ENCODE measurements around the gene SSBP3.

The SSBP3 gene

DNA sequence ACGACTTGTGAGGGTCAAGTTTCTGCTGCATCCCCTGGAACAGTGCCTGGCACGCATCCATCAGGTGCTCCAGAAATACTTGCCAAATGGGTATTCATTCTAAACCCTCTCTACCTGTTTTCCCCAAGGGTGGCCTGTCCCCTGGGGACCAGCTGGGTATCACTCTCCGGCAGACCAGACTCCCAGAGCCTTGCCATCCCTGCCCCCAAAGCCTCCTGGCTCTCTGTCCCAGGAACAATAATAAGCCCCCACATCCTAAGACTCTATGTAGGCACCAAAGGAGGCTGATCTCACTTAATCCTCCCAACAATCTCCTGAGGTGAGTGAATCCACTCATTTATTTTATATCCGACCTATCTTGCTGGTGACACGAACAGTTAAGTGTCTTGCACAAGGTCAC is 109.5 kb downstream of the SSBP3 start:
- DNase-seq (ENCODE audit: extremely low spot score, insufficient read length, low read depth) (no peak), FAIRE-seq (no peak)

DNA sequence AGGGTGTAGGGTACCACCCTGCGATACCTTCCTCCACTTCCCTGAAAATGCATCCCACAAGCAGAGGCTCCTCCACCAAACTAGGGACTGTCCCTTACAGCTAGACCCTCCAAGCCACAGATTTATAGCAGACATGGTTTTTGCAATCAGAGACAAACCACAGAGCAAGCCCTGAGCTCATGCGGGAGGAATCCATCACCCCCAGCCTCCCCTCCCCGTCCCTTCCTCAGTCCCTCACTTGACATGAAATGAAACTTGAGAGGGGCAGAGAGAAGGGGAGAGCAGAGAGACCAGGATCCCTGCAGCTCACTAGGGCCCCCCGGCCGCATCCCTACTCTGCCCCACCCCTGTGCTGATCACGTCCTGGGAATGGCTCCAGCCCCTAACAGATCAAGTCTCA is 111.3 kb downstream of the SSBP3 start:
- FAIRE-seq (no peak), DNase-seq (ENCODE audit: extremely low spot score, insufficient read length, low read depth) (no peak)

DNA sequence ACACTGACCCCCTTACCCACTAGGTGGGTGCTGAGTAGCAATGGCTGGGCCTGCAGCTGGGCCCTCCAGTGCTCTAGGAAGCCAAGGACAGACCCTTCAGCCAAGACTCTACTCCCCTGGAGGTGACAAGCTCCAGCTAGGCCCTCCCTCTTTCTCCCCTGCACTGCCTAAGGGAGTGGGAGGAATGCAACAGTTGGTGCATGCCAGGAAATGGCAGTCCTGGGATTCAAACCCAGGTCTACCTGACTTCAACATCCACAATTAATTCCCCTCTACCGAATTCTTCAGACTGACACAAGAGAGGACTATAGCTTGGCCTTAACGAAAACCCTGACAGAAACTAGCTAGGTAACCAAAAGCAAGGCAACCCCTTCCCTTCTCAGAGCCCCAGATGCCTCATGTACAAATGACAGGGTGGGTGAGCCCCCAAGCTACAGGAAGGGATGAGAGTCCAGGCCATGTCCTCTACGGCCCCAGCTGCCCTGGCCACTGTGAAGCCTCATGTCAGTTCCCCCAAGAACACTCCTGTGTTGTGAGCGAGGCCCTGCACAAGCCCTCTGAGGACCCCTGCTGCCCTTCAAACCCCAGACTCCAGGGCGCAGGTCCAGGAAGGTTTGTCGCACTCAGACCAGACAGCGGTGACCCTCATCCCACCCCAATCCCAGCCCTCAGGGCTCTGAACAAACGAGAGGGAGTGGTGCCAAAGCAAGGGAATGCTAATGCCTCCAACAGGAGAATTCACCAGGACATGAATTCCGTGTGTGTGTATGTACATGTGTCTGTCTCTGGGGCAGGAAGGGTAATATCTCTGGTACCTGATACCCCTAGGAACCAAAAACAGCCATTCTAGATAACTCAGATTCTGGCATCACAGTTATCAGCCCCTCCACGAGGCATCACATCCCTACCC is 113.9 kb downstream of the SSBP3 start:
- FAIRE-seq (no peak), DNase-seq (ENCODE audit: extremely low spot score, insufficient read length, low read depth) (no peak)

DNA sequence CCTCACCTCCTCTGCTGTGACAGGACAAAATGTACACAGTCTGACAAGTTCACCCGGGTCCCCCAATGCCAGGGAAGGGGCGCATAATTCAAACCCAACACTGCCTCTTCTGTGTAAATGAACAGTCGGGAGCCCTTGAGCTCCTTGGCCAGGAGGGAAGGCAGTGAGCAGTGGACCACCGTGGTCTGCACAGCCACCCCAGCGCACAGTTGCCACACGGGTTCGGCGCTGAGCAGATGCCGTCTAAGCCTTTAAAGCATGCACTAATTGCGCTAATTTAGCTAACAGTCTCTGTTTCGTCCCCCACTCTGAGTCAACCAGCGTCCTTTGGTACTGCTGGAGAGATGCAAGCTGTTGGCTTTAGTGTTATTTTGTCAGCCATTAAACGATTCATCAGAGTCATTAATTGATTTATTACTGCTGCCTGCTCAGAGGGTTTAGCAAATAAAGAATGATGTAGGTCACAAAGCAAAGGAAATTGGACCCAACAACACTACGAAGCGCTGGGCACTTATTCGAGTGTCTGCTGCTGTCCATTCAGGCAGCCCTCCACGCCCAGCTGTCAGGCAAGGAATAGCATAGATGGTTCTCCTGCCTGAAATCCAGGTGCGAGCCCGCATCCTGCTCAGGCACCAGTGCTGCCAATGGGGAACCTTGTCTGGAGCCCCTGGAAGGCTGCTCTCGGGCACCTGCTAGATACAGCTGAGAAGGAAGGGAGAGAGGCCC is 114.8 kb downstream of the SSBP3 start:
- DNase-seq (ENCODE audit: extremely low spot score, insufficient read length, low read depth) = no peak
- no peak for FAIRE-seq

DNA sequence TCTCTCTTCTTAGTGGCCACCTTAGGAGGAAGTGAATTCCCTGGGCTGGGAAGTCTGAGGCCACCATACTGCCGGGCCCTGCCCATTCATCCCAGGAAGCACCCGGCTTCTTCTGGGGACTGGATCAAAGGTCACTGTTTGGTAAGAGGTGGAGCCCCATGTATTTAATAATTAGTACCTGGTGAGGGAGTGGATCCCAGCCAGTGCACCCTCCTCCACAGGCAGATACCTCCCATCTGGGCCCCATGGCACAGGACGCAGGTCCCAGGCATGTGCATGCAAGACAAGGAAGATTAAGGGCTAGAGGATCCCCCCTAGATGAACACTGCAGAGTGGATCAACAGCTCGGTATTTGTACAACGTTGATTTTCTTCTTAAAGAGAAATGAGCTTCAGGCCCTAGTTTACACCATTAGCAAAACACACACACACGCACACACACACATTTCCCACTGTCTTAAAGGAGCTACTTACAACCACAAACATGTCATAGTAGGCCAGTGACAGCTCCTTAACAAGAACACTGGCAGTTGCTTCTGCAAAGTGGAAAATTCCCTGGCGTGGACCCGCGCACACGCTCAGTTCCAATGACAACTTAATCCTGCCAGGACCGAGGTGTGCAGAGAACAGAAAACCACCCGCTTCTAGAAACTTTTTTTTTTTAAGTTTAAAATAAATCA is 115.5 kb downstream of the SSBP3 start:
- no peak for FAIRE-seq
- no peak for DNase-seq (ENCODE audit: extremely low spot score, insufficient read length, low read depth)

DNA sequence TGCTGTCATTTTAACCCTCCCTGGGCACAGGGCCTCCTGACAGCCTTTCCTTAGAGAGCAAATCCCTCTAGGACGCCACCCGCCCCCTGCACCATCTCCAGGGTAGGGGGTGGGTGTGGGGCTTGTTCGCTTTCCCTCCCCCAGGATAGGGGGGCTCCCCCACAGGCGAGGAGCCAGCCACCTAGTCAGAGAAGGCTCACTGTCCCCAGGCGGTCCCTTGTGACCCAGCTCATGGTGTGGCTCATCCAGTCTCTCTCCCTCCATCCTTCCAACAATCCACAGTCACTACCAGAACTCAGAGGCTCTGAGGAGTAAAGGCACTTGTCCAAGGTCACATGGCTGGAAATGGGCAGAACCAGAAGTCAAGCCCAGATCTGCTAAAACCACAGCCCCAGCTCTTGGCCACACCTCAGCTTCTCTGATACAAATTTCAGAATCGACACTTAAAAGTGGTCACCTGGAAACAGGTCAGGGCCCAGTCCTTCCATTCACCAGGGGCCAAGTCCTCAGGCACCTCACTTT is 116.4 kb downstream of the SSBP3 start:
- DNase-seq (ENCODE audit: extremely low spot score, insufficient read length, low read depth) = no peak
- FAIRE-seq = no peak

DNA sequence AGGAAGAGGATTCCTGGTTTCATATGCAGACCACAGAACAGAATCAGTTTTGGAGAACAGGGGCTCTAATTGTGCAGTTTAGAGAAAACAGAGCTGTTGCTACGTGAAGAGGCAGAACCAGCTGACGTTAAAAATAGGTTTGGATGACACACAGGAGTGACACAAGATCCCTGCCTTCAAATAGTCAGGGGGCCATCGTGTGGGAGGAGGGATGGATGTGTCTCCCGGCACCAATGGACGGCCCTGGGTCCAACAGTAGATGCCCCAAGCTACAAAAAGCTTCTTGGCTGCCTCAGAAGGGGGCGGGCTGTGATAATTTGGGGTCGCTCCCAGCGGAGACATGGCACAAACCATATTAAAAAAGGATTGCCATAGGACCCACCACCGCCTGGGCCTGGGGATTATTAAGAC is 118.4 kb downstream of the SSBP3 start:
- DNase-seq (ENCODE audit: extremely low spot score, insufficient read length, low read depth) (no peak), FAIRE-seq (no peak)

DNA sequence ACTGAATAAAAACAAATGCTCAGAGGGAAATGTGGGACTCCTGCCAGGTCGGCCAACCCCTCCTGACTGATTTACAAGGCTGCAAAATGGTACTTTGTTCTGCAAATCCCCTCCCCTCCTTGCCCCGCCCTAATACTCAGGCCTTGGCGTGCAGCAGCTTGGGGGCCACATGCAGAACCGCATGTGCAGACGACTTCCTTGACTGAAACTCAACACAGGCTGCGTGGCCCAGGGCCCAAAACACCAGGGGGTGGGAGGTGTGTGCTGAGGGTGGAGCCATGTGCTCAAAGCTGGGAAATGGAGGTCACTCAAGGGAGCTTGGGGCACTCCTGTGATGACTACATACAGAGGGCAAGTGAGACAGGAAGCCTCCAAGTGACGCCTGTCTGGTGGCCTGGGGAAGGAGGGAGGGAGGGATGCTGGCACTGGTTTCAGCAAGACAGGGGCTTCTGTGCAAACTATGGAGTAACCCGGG is 119.0 kb downstream of the SSBP3 start:
- DNase-seq (ENCODE audit: extremely low spot score, insufficient read length, low read depth) (no peak), FAIRE-seq (no peak)

DNA sequence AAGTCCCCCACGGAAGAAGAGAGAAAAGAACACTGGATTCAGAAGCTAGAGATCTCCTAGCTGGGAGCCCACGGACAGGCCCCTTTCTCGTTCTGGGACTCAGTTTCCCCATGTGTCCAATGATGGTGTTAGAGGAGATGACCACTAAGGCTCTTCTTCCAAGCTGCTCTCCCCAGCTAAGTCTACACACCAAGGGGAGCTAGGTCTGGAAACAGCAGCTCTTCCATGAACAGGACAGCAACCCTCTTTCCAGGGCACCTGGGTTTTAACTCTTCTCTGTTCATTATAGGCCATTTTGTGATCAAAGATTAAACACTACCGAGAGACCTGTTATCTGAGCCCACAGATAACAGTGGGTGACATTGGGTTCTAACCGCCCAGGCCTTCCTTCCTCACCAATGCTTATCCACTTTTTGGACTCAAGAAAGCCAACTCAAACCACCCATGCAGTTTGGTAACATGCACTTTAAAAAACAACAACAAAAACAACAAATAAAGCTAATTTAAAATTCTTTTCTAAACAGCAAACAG is 120.3 kb downstream of the SSBP3 start:
- no peak for FAIRE-seq
- no peak for DNase-seq (ENCODE audit: extremely low spot score, insufficient read length, low read depth)

DNA sequence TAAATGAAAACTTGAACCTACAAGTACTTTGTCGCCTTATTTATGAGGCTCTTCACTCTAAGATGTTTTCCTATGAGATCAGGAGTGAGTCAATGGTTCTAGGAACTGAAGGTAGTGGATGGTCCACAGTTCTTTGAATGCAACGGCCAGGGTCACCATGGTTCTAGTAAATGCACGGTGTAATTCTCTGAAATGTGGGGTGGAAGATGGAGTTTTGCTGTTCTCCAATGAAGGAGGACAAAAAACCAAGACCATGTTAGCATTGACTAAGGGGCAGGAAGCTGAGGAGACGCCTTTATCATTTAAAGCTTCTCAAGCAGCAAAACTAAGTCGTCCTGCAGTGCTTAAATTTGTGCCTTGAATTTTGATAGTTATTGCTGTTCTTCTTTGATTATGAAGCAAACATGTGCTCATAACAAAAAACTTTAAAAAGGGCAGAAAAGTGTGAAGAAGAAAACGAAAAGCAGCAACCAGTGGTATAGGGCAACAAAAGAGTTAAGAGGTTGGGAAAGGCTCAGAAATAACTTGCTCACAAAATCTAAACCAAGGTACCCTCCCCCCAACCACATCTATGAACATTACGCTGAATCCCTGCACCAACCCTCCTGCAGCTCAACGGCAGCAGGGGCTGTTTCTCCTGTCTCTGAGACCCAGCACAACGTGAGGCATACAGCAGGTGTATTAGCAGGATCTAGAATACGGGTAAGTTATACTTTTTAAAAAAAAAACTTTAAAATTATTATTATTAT is 121.2 kb downstream of the SSBP3 start:
- DNase-seq (ENCODE audit: extremely low spot score, insufficient read length, low read depth) = no peak
- FAIRE-seq = no peak

DNA sequence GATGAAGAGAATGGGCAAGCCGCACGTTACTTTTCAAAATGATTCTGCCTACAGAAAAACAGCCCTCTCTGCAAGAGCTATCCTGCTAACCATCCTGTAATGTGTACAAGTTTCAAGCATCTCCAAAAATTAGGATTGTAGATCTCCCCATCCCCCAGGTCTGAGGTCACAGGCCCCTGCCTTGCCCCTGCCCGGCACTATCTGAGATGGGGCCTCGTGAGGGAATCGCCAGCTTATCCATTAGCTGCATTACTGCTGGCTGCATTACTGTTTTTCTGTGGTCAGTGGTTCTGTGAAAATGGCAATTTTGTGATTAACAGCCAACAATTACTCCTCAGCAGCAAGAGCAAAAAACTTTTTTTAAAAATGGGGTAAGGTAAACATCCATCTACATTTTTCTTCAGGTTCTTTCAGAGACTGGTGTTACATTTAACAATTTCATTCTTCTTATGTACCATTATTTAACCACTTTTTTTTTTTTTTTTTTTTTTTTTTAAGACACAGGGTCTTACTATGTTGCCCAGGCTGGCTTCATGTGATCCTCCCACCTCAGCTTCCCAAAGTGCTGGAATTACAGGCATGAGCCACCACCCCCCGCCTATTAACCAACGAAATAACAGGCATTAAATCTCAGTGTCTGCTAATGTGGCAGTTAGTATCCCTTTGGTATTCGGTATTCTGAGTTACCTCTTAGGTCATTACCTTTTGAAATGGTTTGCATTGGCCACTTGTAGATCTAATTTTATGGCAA is 122.4 kb downstream of the SSBP3 start:
- DNase-seq (ENCODE audit: extremely low spot score, insufficient read length, low read depth) (no peak), FAIRE-seq (no peak)

DNA sequence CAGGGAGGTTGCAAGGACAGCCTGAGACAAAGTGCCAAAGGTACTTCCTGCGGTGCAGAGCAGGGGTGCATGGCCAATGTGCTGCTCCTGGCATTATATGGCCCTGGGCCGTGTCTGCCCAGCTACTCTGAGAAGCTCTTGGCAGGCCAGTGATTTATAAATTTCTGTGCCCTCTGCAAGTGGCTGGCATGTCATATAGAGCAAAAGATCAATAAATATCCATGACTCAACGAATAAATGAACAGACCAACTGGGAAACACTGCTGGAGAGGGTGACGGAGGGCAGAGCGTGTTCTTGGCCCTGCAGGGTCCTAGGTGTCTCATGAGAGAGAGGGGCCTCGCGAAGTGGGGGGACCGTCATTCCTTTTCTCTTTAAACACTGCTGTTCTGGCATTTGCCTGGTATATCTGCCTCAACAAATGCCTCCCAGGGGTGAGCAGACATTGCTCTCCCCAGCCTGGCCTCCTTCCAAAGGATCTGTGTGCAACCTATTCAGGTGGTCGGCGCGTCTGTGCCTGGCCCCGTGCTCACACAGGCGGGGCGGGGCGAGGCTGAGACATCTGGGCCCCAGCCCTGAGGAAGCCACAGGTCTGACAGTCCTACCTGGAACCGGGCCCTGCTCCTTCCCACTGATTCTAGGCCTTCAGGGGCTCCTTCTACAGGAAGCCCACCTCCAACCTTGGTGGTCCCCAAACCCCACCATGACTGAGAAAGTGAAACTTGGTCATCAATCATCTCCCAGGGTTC is 123.9 kb downstream of the SSBP3 start:
- no peak for DNase-seq (ENCODE audit: extremely low spot score, insufficient read length, low read depth)
- no peak for FAIRE-seq

DNA sequence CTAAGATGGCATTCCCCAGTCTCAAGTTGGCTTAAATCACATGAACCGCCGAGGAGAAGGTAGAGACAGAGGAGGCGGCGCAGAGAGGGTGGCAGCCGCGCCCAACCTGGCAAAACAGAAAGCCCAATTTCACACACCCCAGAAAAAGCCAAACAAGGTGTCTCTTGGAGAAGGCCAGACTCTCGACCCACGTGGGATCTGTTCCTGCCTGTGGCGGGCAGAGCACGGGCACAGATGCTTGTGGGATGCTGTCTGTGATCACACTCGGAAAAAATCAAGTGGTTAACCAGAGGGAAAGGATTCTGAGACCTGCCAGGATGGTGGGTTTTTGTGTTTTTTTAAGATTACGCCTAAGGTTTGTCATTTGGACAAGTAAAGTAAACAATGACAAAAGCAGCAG is 125.5 kb downstream of the SSBP3 start:
- DNase-seq (ENCODE audit: extremely low spot score, insufficient read length, low read depth) = no peak
- no peak for FAIRE-seq

DNA sequence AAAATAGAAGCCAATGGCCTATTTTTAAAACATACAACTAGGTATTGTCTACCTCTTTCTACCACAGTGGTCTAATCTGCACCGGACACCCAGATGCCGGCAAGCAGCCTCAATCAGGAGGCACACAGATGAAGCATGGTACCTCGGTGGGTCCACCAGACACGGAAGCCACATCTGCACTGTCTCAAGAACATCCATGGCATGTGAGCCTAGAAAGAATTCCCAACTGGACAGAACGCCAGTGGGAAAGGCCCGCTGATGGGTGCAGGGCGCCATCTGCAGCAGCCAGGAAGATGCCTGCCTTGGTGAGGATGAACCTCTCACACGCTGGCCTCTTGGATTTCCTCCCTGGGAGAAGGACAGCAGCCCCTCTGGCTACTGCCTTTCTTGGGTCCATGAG is 126.7 kb downstream of the SSBP3 start:
- DNase-seq (ENCODE audit: extremely low spot score, insufficient read length, low read depth) = no peak
- no peak for FAIRE-seq

DNA sequence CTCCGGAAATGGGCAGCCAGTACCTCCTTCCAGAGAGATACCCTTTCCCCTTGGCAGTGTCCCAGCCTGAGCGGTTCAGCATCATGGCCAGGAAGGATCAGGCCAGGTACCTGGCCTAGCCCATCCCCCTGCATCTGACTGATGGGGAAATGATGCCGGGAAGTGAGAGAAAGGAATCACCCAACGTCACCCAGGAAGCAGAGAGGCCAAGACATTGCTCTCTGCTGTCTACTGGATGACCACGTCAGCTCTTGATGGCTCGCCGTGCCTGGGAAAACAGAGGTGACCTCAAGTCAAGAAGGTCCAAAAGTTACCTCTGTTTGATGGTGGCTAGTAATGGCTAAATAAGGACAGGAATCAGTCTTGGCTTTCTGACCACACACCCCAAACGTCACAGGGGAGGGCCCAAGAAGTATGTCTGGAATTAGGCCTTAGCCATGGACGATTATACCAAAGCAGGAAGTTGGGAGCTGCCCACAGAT is 127.2 kb downstream of the SSBP3 start:
- FAIRE-seq (no peak), DNase-seq (ENCODE audit: extremely low spot score, insufficient read length, low read depth) (no peak)

DNA sequence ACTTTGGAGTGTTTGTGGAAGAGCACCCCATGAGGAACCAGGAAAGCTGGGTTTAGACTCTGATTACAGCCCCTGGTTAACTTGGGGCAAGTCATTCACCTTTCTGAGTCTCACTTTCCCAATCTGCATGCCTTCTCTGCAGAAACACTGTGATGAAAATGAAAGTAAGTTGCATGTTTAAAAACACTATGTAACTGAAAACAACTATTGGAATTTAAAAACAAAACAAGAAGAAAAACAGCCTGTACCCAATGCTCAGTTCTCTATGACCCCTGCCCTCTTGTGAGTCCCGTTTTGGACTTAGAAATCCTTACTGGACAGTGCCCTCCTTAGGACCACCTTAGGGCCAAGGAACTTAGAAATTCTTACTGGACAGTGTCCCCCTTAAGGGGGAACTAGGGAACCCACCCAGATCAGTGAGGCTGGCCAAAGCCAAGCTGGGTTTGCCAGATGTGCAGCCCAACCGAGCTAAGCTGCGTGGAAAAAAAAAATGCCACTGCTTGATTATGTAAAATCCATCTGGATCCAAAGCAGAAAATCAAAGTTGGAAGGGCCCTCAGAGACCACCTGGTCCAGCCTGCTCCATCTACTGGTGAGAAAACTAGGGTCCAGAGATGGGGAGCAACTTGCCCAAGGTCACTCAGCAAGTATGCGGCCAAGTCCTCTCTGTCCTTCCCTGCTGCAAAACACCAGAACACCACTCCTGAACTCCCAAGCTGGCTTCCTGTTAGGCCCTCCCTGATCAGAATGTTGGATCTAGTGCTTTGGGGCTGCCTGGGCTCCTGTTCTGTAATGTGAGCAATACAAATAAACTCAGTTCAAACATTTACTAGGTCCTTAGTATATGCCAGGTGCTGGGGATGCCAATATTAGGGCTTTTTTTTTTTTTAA is 128.5 kb downstream of the SSBP3 start:
- FAIRE-seq = no peak
- no peak for DNase-seq (ENCODE audit: extremely low spot score, insufficient read length, low read depth)
